Mesothelial cell of epicardium (in vitro differentiated cells): ENCODE results near the gene GRIN3B. TPM values are rescaled to one million over a fixed set of nuclear protein-coding genes. Genes with fewer than 3 reads are reported as not detected.

Experiments used
- DNase-seq, 2 experiments: peaks; one replicate each; pipeline ENCODE4 v3.0.0; 2021; ENCODE audit warnings: low spot score in 2 of 2; ENCODE audit not compliant: unreplicated experiment in 2 of 2
- H3K27ac Mint-ChIP-seq: 2 replicates; pipeline ENCODE4 v1.8.0; 2021; ENCODE audit warnings: mixed read lengths
- H3K27me3 Mint-ChIP-seq: 2 replicates; pipeline ENCODE4 v1.8.0; 2021; ENCODE audit warnings: low read depth, mixed read lengths
- H3K36me3 Mint-ChIP-seq: 2 replicates; pipeline ENCODE4 v1.8.0; 2021; ENCODE audit warnings: mixed read lengths
- H3K4me1 Mint-ChIP-seq: 2 replicates; pipeline ENCODE4 v1.8.0; 2021; ENCODE audit warnings: mixed read lengths
- H3K4me3 Mint-ChIP-seq: 2 replicates; pipeline ENCODE4 v1.8.0; 2021; ENCODE audit warnings: mild to moderate bottlenecking, moderate library complexity, mixed read lengths
- H3K9me3 Mint-ChIP-seq: 2 replicates; pipeline ENCODE4 v1.8.0; 2021; ENCODE audit warnings: mixed read lengths
- total RNA-seq: library from RNA; stranded (reverse); gene quantifications from 3 replicates; pipeline ENCODE4 v1.2.1, GENCODE V29; 2021
- TF ChIP-seq, protein P1 (sequence below): fragments of 200-600 bp; sonication (generic); IDR thresholded peaks from one replicate; pipeline ENCODE4 v1.5.0; 2021; ENCODE audit warnings: antibody characterized with exemption; ENCODE audit not compliant: unreplicated experiment

The GRIN3B gene
- total RNA-seq, 1 donor from 2014 or later, result 0.34 TPM

DNA sequence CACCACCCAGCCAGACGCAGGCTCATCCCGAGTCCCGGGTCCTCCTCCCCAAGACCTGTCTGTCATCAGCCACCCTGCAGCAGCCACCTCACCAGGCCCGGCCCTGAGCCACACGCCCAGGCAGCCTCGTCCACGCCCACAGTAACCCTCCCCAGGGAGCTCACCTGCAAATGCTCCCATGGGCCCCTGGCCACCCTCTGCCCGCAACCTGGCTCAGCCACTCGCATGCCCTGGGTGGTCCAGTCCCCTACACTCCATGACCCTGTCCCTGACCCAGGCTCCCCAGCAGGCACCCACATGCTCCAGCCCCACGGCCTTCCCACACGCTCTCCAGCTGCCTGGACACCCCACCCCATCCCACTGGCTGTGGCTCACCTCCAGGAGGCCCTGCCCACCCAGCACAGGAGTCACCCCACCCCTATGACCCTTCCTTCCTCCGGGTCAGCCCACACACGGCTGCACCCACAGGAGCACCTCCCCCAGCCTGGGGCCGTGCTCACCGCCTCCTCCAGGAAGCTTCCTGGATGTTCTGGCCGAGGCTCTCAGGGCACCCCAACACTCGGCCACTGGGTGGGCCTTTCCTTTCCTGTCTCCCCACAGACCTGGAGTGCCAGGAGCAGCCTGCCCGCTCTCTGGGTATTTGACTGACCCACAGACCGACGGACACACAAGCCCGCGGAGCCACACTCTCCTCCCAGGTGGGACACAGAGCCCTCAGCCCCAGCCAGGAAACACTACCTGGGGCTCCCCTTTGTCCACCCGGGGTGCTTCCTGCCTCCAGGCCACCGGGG, 17.1 kb downstream of the GRIN3B start:
- TF ChIP-seq, protein P1, sequence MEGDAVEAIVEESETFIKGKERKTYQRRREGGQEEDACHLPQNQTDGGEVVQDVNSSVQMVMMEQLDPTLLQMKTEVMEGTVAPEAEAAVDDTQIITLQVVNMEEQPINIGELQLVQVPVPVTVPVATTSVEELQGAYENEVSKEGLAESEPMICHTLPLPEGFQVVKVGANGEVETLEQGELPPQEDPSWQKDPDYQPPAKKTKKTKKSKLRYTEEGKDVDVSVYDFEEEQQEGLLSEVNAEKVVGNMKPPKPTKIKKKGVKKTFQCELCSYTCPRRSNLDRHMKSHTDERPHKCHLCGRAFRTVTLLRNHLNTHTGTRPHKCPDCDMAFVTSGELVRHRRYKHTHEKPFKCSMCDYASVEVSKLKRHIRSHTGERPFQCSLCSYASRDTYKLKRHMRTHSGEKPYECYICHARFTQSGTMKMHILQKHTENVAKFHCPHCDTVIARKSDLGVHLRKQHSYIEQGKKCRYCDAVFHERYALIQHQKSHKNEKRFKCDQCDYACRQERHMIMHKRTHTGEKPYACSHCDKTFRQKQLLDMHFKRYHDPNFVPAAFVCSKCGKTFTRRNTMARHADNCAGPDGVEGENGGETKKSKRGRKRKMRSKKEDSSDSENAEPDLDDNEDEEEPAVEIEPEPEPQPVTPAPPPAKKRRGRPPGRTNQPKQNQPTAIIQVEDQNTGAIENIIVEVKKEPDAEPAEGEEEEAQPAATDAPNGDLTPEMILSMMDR, result no peak
- H3K4me3 Mint-ChIP-seq, result peak overlapping the region; percentile 17
- DNase-seq, result no peak
- H3K4me1 Mint-ChIP-seq, result peaks cover 27% of the 10 kb centered on the region
- peaks cover 2% of the 10 kb centered on the region for H3K36me3 Mint-ChIP-seq
- peaks cover 2% of the 10 kb centered on the region for H3K27me3 Mint-ChIP-seq
- peak overlapping the region; percentile 60 for H3K27ac Mint-ChIP-seq
- H3K9me3 Mint-ChIP-seq, result no peaks in the 10 kb centered on the region

DNA sequence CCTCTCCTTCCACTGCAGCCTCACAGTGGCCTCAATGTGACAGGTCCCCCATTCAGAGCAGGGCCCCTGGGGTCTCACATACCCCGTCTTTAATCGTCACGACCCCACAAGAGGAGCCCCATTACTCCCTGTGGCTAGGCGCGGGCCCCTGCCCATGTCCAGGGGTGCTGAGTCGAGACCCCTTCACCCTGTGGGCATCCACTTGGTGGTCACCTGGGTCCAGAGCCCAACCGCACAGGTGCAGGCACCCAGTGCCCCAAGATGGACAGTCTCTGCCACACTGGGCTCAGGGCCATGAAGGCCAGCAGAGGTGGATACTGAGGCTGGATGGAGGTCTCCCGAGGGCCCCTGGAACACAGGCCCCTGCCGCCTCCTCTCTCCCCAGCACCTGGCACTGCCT, 17.7 kb downstream of the GRIN3B start:
- no peaks in the 10 kb centered on the region for H3K9me3 Mint-ChIP-seq
- no peak overlapping the region for H3K27ac Mint-ChIP-seq
- H3K4me3 Mint-ChIP-seq, result no peak overlapping the region
- H3K36me3 Mint-ChIP-seq, result peaks cover 2% of the 10 kb centered on the region
- peaks cover 2% of the 10 kb centered on the region for H3K27me3 Mint-ChIP-seq
- TF ChIP-seq, protein P1, result no peak
- DNase-seq, result no peak
- peaks cover 27% of the 10 kb centered on the region for H3K4me1 Mint-ChIP-seq

- Mint-ChIP-seq H3K4me3 (peak overlapping the region; percentile 88), H3K36me3 (peaks cover 2% of the 10 kb centered on the region), H3K27me3 (peaks cover 2% of the 10 kb centered on the region), H3K27ac (peak overlapping the region; percentile 73), H3K9me3 (no peaks in the 10 kb centered on the region), H3K4me1 (peaks cover 27% of the 10 kb centered on the region)
- TF ChIP-seq, protein P1, result no peak
- no peak for DNase-seq
Measured at GRCh38 chr19:1018393-1018792, 18.2 kb downstream of the GRIN3B start.

GRCh38 chr19:1018932-1019615, 18.9 kb downstream of the GRIN3B start:
- peaks cover 2% of the 10 kb centered on the region for H3K36me3 Mint-ChIP-seq
- TF ChIP-seq, protein P1, result no peak
- peak overlapping the region; percentile 88 for H3K4me3 Mint-ChIP-seq
- no peaks in the 10 kb centered on the region for H3K9me3 Mint-ChIP-seq
- no peak for DNase-seq
- peaks cover 2% of the 10 kb centered on the region for H3K27me3 Mint-ChIP-seq
- peaks cover 27% of the 10 kb centered on the region for H3K4me1 Mint-ChIP-seq
- peak overlapping the region; percentile 73 for H3K27ac Mint-ChIP-seq

DNA sequence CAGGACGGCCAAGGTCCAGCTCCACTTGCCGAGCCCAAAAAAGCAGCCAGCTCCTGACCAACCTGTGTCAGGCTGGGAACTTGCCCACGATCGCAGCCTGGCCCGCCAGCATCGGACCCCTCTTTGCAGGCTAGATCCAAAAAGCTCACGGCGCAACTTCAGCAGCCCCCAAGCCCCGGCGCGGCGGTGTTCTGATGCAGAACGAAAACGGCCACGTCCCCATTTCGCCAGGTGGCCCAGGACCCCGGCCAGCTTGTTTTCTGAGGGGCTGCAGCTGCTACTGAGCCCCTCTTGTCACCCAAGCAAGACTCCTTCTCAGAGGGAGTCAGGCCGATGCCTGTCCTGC, 19.4 kb downstream of the GRIN3B start:
- no peak for DNase-seq
- Mint-ChIP-seq H3K9me3 (no peaks in the 10 kb centered on the region), H3K36me3 (no peaks in the 10 kb centered on the region), H3K4me3 (peak overlapping the region; percentile 88), H3K4me1 (peaks cover 27% of the 10 kb centered on the region), H3K27ac (peak overlapping the region; percentile 92), H3K27me3 (peaks cover 2% of the 10 kb centered on the region)
- TF ChIP-seq, protein P1, result no peak
